GM13977 (cell line): ENCODE results near the gene EYA2.
"Not testable (repeated sequence)": the region's sequence is repeated elsewhere in the genome, so short reads cannot be mapped to it uniquely, and the experiment has no call there.

Experiments used
- DNase-seq: peaks from one replicate; pipeline ENCODE4 v3.0.0; 2012; ENCODE audit warnings: low spot score
- CTCF ChIP-seq: IDR thresholded peaks from 2 replicates; pipeline ENCODE4 v1.5.1; 2012; ENCODE audit warnings: mild to moderate bottlenecking, control low read depth; ENCODE audit not compliant: insufficient read depth; ENCODE audit errors: extremely low read depth, missing control alignments
- in situ Hi-C: fragments of 300-500 bp; cut with MboI; formaldehyde crosslinking; loops from one replicate; pipeline ENCODE4 v1.12.0; 2022; ENCODE audit warnings: low sequenced_read_pairs, low pct_unique_long_range_greater_than_20kb, mixed read lengths, inconsistent platforms; ENCODE audit not compliant: unreplicated experiment

EYA2 gene

GRCh38 chr20:46923550-46923949 is 28.9 kb downstream of the EYA2 start:
- no peak for DNase-seq
- TF ChIP-seq CTCF, result no peak
- in situ Hi-C loops, result no loop called here

- TF ChIP-seq CTCF, result no peak
- no peak for DNase-seq
- in situ Hi-C loops, result no loop called here
Measured at GRCh38 chr20:46928580-46929132, 34.0 kb downstream of the EYA2 start.

GRCh38 chr20:46929902-46930301 is 35.3 kb downstream of the EYA2 start:
- no peak for DNase-seq
- TF ChIP-seq CTCF, result no peak
- in situ Hi-C loops, result no loop called here

- no peak for DNase-seq
- in situ Hi-C loops, result no loop called here
- TF ChIP-seq CTCF, result no peak
Measured at GRCh38 chr20:46930640-46931339, 36.1 kb downstream of the EYA2 start.

GRCh38 chr20:46931699-46932098 is 37.1 kb downstream of the EYA2 start:
- no peak for DNase-seq
- TF ChIP-seq CTCF, result no peak
- in situ Hi-C loops, result no loop called here

- in situ Hi-C loops, DNase-seq: not testable (repeated sequence)
Measured at GRCh38 chr20:46932439-46932838, 37.8 kb downstream of the EYA2 start.

GRCh38 chr20:46933150-46933549 is 38.5 kb downstream of the EYA2 start:
- no peak for TF ChIP-seq CTCF

More at GRCh38 chr20:46933150-46933549, 38.5 kb downstream of the EYA2 start:
- in situ Hi-C loops, result no loop called here
- no peak for DNase-seq
